Transverse colon (tissue), 4 donors: ENCODE results near the gene TRIM74. TPM values are rescaled to one million over a fixed set of nuclear protein-coding genes. Genes with fewer than 3 reads are reported as not detected.
"Not testable (repeated sequence)": the region's sequence is repeated elsewhere in the genome, so short reads cannot be mapped to it uniquely, and the experiment has no call there.

Experiments used
- DNase-seq: peaks from one replicate; pipeline ENCODE4 v3.0.0-alpha.2; 2019
- H3K27ac ChIP-seq, 4 donors: fragments of 200-600 bp; sonication (generic); 2 replicates each; pipeline ENCODE4 v1.5.1; 2016 to 2018; ENCODE audit warnings: inconsistent platforms in 4 of 4
- H3K27me3 ChIP-seq: fragments of 200-600 bp; sonication (generic); 2 replicates; pipeline ENCODE4 v1.5.1; 2017; ENCODE audit warnings: inconsistent platforms
- H3K36me3 ChIP-seq, 4 donors: fragments of 200-600 bp; sonication (generic); 2 replicates each; pipeline ENCODE4 v1.5.1; 2017 to 2019; ENCODE audit warnings: inconsistent platforms in 4 of 4
- H3K4me1 ChIP-seq, 4 donors: fragments of 200-600 bp; sonication (generic); 2 replicates each; pipeline ENCODE4 v1.5.1; 2017 to 2020; ENCODE audit warnings: inconsistent platforms in 4 of 4
- H3K4me3 ChIP-seq, 4 donors: fragments of 200-600 bp; sonication (generic); 1 replicate in 1 of 4; 2 replicates in 3 of 4; pipeline versions ENCODE4 v1.5.1 to v1.6.1; 2017 to 2019; ENCODE audit warnings: inconsistent platforms in 4 of 4
- H3K9me3 ChIP-seq, 2 donors: fragments of 200-600 bp; sonication (generic); 2 replicates each; pipeline ENCODE4 v1.5.1; 2017 to 2019; ENCODE audit warnings: inconsistent platforms in 2 of 2
- WGBS, 2 donors: methylation state at CpG; one replicate each; pipeline ENCODE4 v1.1.5; 2018; ENCODE audit warnings: low coverage in 1 of 2; 5-methylcytosine and 5-hydroxymethylcytosine counted together
- in situ Hi-C, 4 donors: fragments of 200-750 bp; cut with MboI; loops; one replicate each; pipeline versions ENCODE4 v1.15.0 to v1.15.1; 2017; ENCODE audit warnings: low sequenced_read_pairs in 3 of 4, low pct_ligation_motif_present in 1 of 4, low pct_unique_long_range_greater_than_20kb in 1 of 4
- intact Hi-C: fragments of 100-400 bp; cut with DNase I; formaldehyde crosslinking; loops from one replicate; pipeline ENCODE4 v1.15.1; 2023; ENCODE audit warnings: low total_unique reads
- small RNA-seq, 4 donors: library from RNA; depleted of rRNA; stranded (forward); fragments of <200 nt; gene quantifications; one replicate each; pipeline ENCODE3, GENCODE V24; 2016
- total RNA-seq, 4 donors: library from RNA; depleted of rRNA; stranded (reverse); fragments of >200 nt; gene quantifications; one replicate each; pipeline ENCODE4 v1.1.0, GENCODE V29; 2016
- TF ChIP-seq, protein P1 (sequence below), 5 experiments: fragments of 200-600 bp in 3 of 5; fragments of 450-650 bp in 2 of 5; sonication (generic) in 3 of 5; IDR thresholded peaks; 1 replicate in 2 of 5; 2 replicates in 3 of 5; pipeline ENCODE4 v1.5.1; 2016 to 2017; ENCODE audit warnings: antibody characterized with exemption in 5 of 5, inconsistent platforms in 3 of 5, mild to moderate bottlenecking in 2 of 5, moderate library complexity in 1 of 5

TRIM74 gene
- total RNA-seq, 4 donors from 2014 or later: 0.82 TPM; not detected in 3

DNA sequence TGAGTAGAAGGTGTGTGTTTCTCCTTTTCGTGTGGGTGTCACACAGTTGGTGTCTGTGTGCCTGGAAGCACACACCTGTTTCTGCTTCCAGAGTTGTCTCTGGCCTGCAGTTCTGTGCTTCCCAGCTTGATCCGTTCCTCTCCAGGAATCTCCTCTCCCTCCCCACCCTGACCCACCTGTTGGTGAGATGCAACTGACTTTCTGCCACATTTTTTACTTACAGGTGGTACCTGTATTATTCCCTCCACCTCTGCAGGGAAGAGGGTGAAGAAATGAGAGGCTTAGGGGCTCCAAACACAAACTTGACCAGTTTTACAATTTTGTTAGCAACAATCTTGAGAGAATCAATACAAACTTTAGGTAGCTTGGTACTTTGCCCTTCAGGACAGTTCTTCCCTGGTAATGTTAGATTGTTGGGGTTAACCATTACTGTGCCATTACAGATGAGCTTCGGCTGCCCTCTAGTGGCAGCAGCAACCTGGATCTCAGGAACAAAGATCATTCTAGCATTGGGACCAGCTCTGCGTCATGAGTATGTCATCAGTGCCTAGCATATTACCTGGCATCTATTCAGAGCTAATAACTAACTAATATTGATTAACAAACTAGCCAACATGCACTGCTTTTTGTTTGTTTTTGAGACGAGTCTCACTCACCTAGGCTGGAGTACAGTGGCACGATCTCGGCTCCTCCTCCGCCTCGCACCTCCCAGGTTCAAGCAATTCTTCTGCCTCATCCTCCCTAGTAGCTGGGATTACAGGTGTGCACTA is 54.3 kb downstream of the TRIM74 start:
- TF ChIP-seq, protein P1, sequence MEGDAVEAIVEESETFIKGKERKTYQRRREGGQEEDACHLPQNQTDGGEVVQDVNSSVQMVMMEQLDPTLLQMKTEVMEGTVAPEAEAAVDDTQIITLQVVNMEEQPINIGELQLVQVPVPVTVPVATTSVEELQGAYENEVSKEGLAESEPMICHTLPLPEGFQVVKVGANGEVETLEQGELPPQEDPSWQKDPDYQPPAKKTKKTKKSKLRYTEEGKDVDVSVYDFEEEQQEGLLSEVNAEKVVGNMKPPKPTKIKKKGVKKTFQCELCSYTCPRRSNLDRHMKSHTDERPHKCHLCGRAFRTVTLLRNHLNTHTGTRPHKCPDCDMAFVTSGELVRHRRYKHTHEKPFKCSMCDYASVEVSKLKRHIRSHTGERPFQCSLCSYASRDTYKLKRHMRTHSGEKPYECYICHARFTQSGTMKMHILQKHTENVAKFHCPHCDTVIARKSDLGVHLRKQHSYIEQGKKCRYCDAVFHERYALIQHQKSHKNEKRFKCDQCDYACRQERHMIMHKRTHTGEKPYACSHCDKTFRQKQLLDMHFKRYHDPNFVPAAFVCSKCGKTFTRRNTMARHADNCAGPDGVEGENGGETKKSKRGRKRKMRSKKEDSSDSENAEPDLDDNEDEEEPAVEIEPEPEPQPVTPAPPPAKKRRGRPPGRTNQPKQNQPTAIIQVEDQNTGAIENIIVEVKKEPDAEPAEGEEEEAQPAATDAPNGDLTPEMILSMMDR (IDR thresholded peaks at IDR 0.05): peak; percentile 58 to 75 (median 64)
- Histone ChIP-seq H3K4me1 (peaks cover 0 to 11% (median 0%) of the 10 kb centered on the region in 4 donors), H3K27ac (peak overlapping the region in 1 of 4 donors; percentile 24)
- WGBS, 2 donors: 60 to 74% methylated on average over 5 to 9 of the region's 9 CpGs
- H3K27me3 ChIP-seq, intact Hi-C loops, H3K36me3 ChIP-seq, H3K9me3 ChIP-seq, H3K4me3 ChIP-seq: not testable (repeated sequence)
- in situ Hi-C loops: loop anchor here in 1 of 4 donors (10.0 kb wide), 1 partner anchor 90 kb away; the partner anchor contains the start of gene TYW1B
- peak; percentile 67 for DNase-seq

DNA sequence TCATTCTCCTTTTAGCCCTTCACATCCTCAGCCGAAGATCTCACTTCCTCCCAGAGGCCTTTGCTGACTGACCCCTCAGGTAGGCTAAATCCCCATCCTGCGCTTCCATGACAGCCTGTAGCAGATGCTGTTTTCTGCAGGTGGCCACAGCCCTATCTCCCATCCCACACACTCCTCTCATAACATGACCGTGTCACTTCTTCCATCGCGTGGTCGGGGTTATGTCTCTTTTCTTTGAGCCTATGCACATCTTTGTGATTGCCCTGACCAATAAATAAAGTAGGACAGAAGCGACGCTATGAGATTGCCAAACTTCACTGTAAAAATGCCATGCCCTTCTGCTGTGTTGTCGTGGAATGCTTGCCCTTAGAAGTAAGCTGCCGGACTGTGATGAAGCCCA is 55.5 kb downstream of the TRIM74 start:
- in situ Hi-C loops: loop anchor here in 1 of 4 donors (10.0 kb wide), 1 partner anchor 89 kb away; the partner anchor contains the start of gene TYW1B
- H3K27me3 ChIP-seq, H3K36me3 ChIP-seq, intact Hi-C loops, H3K4me3 ChIP-seq, H3K27ac ChIP-seq, H3K9me3 ChIP-seq, DNase-seq: not testable (repeated sequence)
- WGBS, 2 donors: 80 to 85% methylated on average over 6 to 10 of the region's 10 CpGs
- peaks cover 0 to 11% (median 0%) of the 10 kb centered on the region in 4 donors for H3K4me1 ChIP-seq

DNA sequence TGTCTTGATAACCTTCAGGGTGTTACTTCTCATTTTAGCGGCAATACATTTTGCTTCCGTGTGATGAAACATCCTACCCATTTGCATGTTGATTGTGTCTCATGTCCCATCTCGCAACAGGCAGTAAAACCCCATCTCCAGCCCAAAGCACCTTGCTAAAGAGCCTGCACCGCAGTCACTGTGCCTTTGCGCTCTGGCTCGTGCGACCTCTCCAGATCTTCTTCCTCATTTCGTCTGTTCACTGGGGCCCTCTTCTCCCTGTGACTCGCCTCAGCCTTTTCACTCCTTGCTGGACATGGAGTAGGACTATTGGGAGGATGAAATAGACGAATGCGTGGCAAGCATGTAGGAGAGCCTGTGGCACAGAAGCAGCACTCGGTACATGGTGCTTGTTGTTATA is 57.9 kb downstream of the TRIM74 start:
- DNase-seq: not testable (repeated sequence)

More for the DNA sequence above, 57.9 kb downstream of the TRIM74 start:
- H3K9me3 ChIP-seq, H3K36me3 ChIP-seq, H3K4me3 ChIP-seq, H3K27ac ChIP-seq, H3K27me3 ChIP-seq, intact Hi-C loops: not testable (repeated sequence)
- in situ Hi-C loops: loop anchor here in 1 of 4 donors (10.0 kb wide), 1 partner anchor 87 kb away; the partner anchor contains the start of gene TYW1B
- peaks cover 0 to 11% (median 0%) of the 10 kb centered on the region in 4 donors for H3K4me1 ChIP-seq
- WGBS, 2 donors: 82 to 83% methylated on average over 9 to 10 of the region's 12 CpGs

Small RNA genes lying within 50 kb of the gene (small RNA-seq; reads per million reads assigned to genes)
- 0 reads per million in 4 donors for gene RF00019

Other genes starting within 250 kb of the TRIM74 start
- 10 to 100 TPM in 1 of 4 donors, 1 to 10 TPM in 3; 3.7 to 12.1 (median 9.6) TPM for gene TYW1B, start 141.3 kb downstream of the TRIM74 start, total RNA-seq
- gene POM121, start 44.4 kb downstream of the TRIM74 start, total RNA-seq: 10 to 100 TPM; 17.1 to 49.0 (median 23.6) TPM
- gene SPDYE8, start 60.3 kb upstream of the TRIM74 start, total RNA-seq: not detected
- gene SPDYE11, start 88.4 kb upstream of the TRIM74 start, total RNA-seq: not detected
- not detected for gene SPDYE9, start 116.6 kb upstream of the TRIM74 start, total RNA-seq